HG03432 (cell line): ENCODE data around the gene NOLC1.

ENCODE experiments used
- ATAC-seq: cut with Tn5 transposase; IDR thresholded peaks from one replicate; pipeline ENCODE4 v1.9.1; 2021; ENCODE audit warnings: mild to moderate bottlenecking, moderate library complexity; ENCODE audit not compliant: unreplicated experiment

NOLC1 gene

DNA sequence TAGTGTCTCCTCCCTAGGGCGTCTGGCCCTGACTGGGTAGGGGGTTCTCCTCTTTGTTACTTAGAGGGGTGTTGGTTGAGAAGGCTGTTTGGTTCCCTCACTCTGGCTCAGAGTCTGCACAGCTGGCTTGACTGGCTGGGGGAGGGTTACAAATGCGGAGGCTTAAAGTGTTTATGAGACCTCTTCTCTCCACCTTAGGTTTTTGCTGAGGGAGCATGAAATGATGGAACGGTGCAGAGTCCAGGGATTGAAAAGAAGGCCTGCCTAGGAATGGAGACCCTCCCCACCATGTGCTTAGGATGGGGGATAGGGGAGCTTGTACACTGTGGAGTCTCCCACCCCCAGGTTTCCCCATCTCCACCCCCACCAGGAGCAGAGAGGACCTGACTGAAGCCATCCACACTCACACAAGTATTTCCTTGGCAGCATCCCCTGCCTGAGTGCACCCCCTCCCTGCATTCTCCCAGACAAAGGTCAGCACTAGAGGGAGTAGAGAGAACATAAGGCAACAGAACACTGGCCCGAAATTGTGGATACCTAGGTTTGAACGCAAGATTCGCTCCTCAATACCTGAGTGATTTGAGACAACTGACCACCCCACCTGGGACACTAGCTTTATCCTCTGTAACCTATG is 30.3 kb upstream of the NOLC1 start:
- no peak for ATAC-seq

DNA sequence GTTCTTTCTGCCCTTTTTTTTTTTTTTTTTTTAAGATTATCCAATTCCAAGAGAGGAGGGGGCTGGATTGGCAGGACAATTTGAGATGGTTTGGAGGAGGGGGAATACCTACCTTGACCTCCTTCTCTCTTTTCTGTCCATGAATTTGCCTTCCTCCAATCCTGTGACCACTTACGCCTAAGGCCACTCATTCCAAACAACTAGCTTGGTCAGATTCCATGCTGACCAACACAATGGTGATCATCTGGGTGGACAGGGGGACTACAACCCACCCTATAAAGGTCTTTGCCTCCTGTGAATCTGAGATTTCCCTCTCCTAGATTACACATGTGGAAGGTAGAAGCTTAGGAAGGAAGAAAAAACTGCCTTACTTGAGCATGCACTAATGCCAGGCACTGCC is 29.7 kb upstream of the NOLC1 start:
- ATAC-seq: no peak

DNA sequence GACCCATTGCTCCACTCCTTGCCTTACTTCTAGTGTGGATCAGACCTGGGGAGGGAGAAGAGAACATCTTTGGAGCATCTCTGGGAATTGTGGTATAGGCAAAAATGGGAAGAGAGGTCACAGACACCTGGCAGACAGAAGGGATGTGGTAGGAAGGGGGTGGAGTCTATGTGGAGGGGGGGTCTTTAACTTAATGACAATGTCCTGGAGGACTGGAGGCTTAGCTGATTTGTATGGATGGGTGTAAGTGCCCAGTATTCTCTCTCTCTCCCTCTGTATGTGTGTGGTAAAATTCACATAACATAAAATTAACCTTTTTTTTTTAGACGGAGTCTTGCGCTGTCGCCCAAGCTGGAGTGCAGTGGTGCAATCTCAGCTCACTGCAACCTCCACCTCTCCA is 29.0 kb upstream of the NOLC1 start:
- no peak for ATAC-seq

DNA sequence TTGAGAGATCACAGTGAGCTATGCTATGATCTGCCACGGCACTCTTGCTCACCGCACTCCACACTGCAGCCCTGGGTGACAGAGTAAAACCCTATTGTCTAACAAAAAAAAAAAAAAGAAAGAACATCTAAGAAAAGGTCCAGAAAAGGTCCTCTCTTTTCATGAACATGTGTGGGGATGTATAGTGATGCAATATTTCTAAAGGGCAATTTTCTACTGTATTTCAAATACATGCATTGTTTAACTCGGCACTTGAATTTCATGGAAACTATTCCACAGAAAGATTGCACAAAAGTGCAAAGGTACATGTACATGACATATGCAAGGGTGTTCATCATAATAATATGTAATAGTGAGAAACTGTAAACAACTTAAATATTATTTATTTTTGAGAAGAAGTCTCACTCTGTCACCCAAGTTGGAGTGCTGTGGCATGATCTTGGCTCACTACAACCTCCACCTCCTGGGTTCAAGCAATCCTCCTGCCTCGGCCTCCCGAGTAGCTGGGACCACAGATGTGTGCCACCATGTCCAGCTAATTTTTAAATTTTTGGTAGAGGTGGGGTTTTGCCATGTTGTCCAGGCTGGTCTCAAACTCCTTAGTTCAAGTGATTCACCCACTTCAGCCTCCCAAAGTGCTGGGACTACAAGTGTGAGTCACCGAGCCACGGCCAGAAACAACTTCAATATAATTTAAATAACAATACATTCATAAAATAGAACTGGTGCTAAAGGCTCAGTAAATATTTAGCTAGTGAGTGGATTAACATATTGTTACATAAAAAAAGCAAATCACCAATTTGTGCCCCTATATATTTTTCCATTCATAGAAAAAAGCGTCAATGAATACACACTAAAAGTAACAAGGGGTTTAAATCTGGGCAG is 20.7 kb upstream of the NOLC1 start:
- ATAC-seq: no peak

DNA sequence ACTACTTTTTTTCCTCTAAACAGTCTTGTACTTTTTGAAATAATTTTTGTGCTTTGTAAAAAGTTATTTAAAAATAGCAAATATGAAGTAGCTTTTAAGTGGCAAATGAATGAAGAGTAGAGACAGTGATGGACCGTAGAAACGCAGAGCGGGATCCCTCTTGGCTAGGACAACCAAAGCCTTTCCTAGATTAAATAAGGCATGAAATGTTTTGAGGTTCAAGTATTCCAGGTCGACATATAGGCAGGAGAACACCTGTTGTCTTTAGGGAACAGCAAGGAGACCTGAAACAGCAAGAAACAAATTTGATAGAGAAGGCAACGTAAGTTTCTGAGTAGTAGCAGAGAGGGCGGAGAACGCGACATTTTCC is 20.0 kb upstream of the NOLC1 start:
- no peak for ATAC-seq

DNA sequence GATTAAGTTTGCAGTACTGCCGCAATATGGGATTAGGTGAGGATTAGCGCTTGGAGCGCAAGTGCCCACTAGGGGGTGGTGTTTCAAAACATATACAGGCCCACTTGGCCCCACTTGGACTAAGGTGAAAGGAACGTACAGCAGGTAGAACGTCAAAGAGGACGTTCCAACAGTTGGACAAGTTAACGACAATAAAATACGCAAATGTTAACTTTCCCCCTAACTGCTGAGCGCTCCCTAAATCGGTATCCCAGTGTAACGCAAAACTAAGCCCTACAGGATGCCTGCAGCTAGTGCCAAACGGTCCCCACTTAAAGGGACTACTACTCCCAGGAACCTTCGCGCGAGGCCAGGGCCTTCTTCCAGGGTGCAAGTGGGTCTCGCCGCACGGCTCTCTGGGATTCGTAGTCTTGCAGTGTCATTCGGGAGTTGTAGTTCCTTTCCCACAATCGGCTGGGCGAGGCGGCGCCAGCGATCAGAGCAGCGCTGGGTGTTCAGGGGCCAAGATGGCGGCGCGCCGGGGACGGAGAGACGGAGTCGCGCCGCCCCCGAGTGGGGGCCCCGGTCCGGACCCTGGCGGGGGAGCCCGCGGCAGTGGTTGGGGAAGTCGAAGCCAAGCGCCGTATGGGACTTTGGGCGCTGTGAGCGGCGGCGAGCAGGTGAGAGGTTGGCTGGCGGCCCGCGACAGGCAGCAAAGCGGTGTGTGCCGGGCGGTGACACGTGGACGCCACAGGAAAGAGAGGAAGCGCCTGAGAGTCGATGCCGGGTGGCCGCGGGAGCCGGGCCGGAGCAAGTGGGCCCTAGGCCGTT is 19.4 kb upstream of the NOLC1 start, which contains the start of gene PPRC1:
PPRC1 (plus strand) TSS at position 478 of the 810 bp plus-strand sequence; CDS start at position 507, 29 bp downstream.
- peak; percentile 96 for ATAC-seq

DNA sequence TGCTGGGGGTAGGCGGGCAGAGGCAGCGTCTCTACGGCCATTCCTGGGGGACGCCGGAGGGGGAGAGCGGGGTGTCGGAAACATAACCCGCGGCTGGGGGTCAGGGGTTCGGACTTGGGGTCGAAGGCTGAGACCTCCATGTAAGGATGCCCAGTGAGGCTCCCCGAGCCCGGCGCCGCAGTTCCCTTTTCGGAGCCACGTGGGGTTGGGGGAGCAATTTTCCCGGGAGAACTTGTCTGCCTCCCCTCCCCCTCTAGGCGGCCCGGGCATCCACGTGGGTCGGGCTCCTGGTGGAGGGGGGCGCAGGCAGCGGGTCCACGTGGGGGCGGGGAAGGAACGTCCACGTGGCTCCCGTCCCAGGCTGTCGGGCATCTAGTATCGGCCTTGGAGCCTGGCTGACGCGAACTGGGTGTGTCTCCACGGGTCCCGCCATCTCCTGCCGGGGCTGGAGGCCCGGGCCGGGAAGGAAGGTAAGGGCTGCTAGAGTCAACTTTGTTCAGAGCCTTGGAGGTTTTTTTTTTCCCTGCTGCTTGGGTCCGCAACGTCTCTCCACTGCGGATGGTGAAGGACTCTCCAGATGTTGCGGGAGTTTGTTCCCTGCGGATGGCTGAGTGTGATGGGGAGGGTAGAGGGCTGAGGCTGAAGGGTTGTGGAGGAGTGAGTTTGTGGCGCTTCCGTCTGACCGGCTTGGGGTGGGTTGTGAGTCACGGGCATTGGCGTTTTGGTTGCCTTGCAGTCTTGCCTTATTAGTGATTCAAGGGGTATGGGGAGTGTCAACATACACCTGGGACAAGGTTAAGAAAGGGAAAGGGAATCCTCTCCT is 18.6 kb upstream of the NOLC1 start:
- ATAC-seq: peak; percentile 17

DNA sequence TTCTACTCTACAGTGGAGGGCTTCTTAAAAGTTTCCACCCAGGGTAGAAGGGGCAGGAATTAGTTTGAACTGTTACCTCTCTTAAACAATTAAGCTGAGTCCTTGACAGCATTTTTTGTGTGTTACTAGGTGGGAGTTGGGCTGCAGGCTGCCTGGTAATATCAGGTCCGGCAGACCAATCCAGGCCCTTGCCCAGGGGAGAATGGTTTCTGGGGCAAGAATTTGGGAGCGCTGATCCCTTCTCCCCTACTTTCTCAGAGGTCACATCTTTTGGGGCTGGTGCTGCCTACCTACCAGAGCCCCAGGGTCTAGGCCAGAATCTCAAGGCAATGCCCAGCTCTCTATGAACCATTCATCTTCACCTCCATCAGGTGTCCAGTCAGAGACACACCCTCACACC is 17.8 kb upstream of the NOLC1 start:
- ATAC-seq: no peak

DNA sequence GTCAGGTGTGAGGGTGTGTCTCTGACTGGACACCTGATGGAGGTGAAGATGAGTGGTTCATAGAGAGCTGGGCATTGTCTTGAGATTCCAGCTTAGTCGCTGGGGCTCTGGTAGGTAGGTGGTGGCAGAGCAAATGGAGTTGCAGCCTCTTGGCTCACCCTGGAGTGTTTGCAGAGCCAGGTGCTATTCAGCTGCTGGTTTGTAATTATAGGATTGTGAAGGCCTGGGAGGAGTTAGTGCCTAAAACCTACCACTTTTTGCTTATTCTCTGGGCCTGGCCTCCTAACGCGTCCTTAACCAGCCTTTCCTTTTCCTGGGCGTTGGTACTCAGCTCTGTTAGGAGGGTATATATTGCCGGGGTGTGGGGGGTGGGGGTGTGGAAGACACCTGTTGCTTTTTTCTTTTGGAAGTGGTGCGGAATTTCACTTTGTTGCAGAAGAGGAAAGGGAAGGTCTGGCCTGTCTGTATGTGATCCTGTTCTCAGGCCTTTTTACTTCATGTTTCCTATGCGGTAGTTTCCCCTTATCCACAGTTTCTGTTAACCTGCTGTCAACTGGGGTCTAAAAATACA is 16.1 kb upstream of the NOLC1 start:
- ATAC-seq: no peak

DNA sequence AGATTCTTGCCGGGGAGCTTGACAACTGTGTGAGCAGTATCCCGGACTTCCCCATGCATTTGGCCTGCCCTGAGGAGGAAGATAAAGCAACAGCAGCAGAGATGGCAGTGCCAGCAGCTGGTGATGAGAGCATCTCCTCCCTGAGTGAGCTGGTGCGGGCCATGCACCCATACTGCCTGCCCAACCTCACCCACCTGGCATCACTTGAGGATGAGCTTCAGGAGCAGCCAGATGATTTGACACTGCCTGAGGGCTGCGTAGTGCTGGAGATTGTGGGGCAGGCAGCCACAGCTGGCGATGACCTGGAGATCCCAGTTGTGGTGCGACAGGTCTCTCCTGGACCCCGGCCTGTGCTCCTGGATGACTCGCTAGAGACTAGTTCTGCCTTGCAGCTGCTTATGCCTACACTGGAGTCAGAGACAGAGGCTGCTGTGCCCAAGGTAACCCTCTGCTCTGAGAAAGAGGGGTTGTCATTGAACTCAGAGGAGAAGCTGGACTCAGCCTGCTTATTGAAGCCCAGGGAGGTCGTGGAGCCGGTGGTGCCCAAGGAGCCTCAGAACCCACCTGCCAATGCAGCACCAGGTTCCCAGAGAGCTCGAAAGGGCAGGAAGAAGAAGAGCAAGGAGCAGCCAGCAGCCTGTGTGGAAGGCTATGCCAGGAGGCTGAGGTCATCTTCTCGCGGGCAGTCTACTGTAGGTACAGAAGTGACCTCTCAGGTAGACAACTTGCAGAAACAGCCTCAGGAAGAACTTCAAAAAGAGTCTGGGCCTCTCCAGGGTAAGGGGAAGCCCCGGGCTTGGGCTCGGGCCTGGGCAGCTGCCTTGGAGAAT is 12.7 kb upstream of the NOLC1 start:
- ATAC-seq: no peak

DNA sequence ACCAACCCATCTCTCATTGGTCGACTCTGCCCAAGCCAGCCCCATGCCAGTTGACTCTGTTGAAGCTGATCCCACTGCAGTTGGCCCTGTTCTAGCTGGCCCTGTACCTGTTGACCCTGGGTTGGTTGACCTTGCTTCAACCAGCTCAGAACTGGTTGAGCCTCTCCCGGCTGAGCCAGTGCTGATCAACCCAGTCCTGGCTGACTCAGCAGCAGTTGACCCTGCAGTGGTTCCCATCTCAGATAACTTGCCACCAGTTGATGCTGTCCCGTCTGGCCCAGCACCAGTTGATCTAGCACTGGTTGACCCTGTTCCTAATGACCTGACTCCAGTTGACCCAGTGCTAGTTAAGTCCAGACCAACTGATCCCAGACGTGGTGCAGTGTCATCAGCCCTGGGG is 12.0 kb upstream of the NOLC1 start:
- no peak for ATAC-seq

DNA sequence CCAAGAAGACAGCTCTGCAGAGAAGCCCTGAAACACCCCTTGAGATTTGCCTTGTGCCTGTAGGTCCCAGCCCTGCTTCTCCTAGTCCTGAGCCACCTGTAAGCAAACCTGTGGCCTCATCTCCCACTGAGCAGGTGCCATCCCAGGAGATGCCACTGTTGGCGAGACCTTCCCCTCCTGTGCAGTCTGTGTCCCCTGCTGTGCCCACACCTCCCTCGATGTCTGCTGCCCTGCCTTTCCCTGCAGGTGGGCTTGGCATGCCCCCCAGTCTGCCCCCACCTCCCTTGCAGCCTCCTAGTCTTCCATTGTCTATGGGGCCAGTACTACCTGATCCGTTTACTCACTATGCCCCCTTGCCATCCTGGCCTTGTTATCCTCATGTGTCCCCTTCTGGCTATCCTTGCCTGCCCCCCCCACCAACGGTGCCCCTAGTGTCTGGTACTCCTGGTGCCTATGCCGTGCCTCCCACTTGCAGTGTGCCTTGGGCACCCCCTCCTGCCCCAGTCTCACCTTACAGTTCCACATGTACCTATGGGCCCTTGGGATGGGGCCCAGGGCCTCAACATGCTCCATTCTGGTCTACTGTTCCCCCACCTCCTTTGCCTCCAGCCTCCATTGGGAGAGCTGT is 11.2 kb upstream of the NOLC1 start:
- ATAC-seq: no peak

DNA sequence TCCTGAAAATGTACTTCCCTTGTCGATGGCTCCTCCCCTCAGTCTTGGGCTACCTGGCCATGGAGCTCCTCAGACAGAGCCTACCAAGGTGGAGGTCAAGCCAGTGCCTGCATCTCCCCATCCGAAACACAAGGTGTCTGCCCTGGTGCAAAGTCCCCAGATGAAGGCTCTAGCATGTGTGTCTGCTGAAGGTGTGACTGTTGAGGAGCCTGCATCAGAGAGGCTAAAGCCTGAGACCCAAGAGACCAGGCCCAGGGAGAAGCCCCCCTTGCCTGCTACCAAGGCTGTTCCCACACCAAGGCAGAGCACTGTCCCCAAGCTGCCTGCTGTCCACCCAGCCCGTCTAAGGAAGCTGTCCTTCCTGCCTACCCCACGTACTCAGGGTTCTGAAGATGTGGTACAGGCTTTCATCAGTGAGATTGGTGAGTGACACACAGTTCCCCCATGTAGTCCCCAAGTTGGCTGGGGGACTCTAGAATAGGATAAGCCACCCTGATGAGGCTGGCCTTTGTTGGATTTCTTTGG is 10.5 kb upstream of the NOLC1 start:
- ATAC-seq: no peak

DNA sequence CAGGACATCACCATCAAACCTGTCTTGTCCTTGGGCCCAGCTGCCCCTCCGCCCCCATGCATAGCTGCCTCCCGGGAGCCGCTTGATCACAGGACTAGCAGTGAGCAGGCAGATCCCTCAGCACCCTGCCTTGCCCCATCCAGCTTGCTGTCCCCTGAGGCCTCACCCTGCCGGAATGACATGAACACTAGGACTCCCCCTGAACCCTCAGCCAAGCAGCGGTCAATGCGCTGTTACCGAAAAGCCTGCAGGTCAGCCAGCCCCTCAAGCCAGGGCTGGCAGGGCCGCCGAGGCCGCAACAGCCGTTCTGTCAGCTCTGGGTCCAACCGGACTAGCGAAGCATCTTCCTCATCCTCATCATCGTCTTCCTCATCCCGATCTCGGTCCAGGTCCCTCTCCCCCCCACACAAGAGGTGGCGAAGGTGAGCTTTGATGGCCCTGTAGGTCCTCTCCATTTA is 5.2 kb upstream of the NOLC1 start:
- no peak for ATAC-seq

DNA sequence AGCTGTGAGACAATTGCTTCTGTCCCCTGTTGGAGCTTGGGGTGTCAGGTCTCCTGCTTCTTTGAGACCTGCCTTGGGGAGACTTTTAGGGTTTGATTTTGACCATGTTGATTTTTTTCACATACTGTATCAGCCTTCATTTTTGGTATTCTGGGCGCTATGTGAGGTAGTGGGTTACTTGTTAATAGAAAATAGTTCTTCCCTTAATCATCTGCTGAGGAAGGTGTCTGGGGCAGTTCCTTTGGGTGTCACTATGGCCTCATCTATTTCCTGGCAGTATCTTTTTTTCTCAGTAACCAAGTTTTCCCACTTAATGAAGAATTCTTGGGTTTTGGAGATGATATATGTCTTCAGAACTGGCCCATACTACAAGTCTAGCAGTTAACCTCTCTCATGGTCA is 4.6 kb upstream of the NOLC1 start:
- ATAC-seq: no peak

DNA sequence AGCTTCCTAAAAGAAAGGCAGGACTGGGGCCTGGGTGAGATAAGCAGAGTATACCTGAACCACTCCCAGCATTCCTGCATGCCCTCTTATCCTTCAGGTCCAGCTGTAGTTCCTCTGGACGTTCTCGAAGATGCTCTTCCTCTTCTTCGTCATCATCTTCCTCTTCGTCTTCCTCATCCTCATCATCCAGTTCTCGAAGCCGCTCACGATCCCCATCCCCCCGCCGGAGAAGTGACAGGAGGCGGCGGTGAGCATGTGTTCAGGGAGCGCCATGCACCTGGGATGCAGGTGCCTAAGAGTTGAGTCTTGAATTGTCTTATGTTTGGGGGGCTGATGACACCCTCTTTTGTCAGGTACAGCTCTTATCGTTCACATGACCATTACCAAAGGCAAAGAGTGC is 3.9 kb upstream of the NOLC1 start:
- ATAC-seq: no peak

DNA sequence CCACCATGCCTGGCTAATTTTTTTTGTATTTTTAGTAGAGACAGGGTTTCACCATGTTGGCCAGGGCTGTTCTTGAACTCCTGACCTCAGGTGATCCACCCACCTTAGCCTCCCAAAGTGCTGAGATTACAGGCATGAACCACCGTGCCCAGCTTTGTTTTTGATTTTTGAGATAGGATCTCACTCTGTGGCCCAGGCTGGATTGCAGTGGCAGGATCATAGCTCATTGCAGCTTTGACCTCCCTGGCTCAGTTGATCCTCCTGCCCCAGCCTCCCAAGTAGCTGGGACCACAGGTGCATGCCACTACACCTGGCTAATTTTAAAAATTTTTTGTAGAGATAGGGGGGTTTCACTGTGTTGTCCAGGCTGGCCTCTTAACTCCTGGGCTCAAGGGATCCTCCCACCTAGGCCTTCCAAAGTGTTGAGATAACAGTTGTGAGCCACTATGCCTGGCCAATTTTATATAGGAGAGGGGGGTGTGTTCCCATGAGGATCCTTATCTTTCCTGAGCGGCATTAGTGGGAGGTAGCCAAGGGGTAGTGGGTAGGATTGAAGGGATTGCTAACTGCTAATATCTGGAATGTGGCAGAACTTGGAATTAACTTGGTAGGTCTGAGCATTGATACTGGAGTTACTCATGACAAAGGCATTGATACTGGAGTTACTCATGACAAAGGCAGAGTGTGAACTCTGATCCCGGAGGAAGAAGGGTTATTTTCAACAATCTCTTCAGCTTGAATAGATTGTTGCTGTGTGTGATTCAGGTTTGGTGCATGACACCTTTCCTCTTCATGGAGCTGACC is 1.0 kb upstream of the NOLC1 start:
- no peak for ATAC-seq

DNA sequence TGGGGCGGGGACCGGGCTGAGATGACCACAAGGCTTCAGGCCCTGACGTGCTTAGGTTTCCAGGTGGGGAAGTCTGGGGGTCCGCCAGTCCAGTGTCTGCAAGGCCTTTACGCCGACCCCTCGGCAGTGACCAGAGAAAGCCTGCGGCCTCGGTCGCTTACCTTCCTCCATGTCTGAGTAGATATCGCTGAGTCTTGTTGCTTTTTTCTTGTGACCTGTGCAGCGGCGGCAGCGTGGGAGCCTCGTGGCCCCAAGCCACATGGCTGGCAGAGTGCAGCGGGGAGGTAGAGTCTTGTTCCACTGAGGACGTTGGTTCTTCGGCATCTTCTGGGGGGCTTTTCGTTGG is 329 bp downstream of the NOLC1 start:
- ATAC-seq: peak; percentile 14
